WERI-Rb-1 (cell line): ENCODE measurements around the gene MAN2A1.

Experiments
- DNase-seq: peaks from one replicate; pipeline ENCODE4 v3.0.0-alpha.2; 2020
- H3K27ac ChIP-seq: fragments of 250-450 bp; sonication (Bioruptor Pico); 2 replicates; pipeline ENCODE4 v1.5.1; 2020; ENCODE audit warnings: mild to moderate bottlenecking, moderate library complexity
- H3K27me3 ChIP-seq: fragments of 250-450 bp; sonication (Bioruptor Pico); 2 replicates; pipeline ENCODE4 v1.5.1; 2021; ENCODE audit warnings: mild to moderate bottlenecking, low read depth, moderate library complexity; ENCODE audit not compliant: insufficient read depth, severe bottlenecking
- H3K36me3 ChIP-seq: fragments of 250-450 bp; sonication (Bioruptor Pico); 2 replicates; pipeline ENCODE4 v1.5.1; 2020; ENCODE audit warnings: mild to moderate bottlenecking, moderate library complexity
- H3K4me3 ChIP-seq: 2 replicates; pipeline ENCODE4 v1.5.1; 2011; ENCODE audit warnings: low read depth, mild to moderate bottlenecking, control low read depth, low read length
- H3K9me3 ChIP-seq: fragments of 250-450 bp; sonication (Bioruptor Pico); 2 replicates; pipeline ENCODE4 v1.5.1; 2021; ENCODE audit warnings: mild to moderate bottlenecking, moderate library complexity; ENCODE audit not compliant: severe bottlenecking
- CTCF ChIP-seq: IDR thresholded peaks from 2 replicates; pipeline ENCODE4 v1.5.1; 2011; ENCODE audit warnings: low read depth, mild to moderate bottlenecking, control low read depth, inconsistent platforms, low read length

The MAN2A1 gene

DNA sequence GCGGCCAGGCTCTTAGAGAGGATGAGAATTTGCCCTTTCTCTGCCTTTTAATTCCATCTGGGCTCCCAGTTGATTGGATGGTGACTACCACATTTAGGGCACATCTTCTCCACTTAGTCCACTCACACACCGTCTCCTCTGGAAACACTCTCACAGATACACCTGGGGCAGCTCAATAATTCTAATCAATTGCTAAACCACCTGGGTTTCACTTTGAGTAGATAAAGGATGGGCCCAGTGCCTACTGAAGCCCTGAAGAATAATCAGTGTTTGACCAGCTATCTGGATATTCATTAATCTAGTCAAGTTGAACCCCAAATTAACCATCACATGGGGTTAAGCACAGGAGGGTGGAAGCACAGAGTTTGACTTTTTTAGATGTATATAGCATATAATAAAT, 19.1 kb downstream of the MAN2A1 start:
- DNase-seq: no peak
- no peaks in the 10 kb centered on the region for H3K36me3 ChIP-seq
- no peak for TF ChIP-seq CTCF
- H3K9me3 ChIP-seq: no peaks in the 10 kb centered on the region
- H3K27me3 ChIP-seq: no peaks in the 10 kb centered on the region
- H3K4me3 ChIP-seq: no peak overlapping the region
- H3K27ac ChIP-seq: no peak overlapping the region

GRCh38 chr5:109709225-109709624, 19.5 kb downstream of the MAN2A1 start:
- no peak for DNase-seq
- H3K4me3 ChIP-seq: no peak overlapping the region
- H3K27ac ChIP-seq: no peak overlapping the region
- H3K27me3 ChIP-seq: no peaks in the 10 kb centered on the region
- no peaks in the 10 kb centered on the region for H3K9me3 ChIP-seq
- TF ChIP-seq CTCF: no peak
- no peaks in the 10 kb centered on the region for H3K36me3 ChIP-seq

DNA sequence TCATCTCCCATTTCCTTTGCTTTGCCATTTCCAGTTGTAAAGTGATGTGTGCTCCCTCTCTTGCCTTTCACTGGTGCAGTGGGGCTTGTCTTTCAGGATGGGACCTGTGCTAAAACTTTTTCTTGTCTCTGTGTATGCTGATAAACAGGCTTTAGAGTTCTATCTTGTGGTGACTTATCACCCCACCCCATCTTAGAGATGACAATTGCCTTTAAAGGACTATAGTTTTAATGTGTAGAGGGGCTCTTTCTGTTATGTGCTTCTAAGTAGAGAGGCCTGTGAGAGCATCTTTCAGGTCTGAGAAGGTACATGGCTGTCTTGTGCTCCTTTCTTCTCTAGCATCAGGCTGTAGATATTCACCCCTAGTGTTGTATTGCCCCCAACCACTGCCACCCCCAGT, 21.9 kb downstream of the MAN2A1 start:
- no peak for TF ChIP-seq CTCF
- H3K4me3 ChIP-seq: no peak overlapping the region

DNA sequence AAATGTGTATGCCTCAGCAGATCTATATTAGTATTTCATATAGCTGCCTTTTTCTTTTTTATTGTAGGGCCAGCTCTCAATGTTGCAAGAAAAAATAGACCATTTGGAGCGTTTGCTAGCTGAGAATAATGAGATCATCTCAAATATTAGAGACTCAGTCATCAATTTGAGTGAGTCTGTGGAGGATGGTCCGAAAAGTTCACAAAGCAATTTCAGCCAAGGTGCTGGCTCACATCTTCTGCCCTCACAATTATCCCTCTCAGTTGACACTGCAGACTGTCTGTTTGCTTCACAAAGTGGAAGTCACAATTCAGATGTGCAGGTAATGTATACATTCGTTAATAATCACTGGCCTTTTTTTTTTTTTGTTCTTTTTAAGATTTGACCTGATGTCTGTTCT, 23.7 kb downstream of the MAN2A1 start:
- TF ChIP-seq CTCF: no peak
- H3K36me3 ChIP-seq: peaks cover 7% of the 10 kb centered on the region
- DNase-seq: no peak
- no peaks in the 10 kb centered on the region for H3K9me3 ChIP-seq
- no peaks in the 10 kb centered on the region for H3K27me3 ChIP-seq
- no peak overlapping the region for H3K27ac ChIP-seq
- H3K4me3 ChIP-seq: no peak overlapping the region

More for the DNA sequence above, 21.9 kb downstream of the MAN2A1 start:
- H3K27ac ChIP-seq: no peak overlapping the region
- peaks cover 7% of the 10 kb centered on the region for H3K36me3 ChIP-seq
- DNase-seq: no peak
- no peaks in the 10 kb centered on the region for H3K27me3 ChIP-seq
- no peaks in the 10 kb centered on the region for H3K9me3 ChIP-seq

- Histone ChIP-seq H3K36me3 (peaks cover 7% of the 10 kb centered on the region), H3K9me3 (no peaks in the 10 kb centered on the region), H3K4me3 (no peak overlapping the region), H3K27me3 (no peaks in the 10 kb centered on the region), H3K27ac (no peak overlapping the region)
- DNase-seq: no peak
- TF ChIP-seq CTCF: no peak
Measured at GRCh38 chr5:109714592-109714991, 24.9 kb downstream of the MAN2A1 start.

DNA sequence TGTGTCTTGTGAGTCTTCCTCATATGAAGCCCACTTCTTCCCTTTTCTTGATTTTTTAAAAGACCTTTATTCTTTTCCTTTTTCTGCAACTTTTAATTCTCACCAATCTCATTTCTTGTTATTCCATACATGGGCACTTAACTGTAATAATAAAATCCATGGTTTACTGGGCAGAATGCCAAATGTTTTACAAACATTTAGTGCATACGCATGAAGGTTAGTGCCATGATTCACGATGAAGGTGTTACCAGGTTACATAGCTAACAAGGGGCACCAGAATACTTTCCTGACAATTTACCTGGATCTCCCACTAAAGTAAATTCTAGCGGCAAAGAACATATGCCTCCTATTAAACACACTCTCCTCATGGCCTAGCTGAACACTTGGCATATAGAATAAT, 28.5 kb downstream of the MAN2A1 start:
- H3K9me3 ChIP-seq: no peaks in the 10 kb centered on the region
- TF ChIP-seq CTCF: no peak
- no peak overlapping the region for H3K27ac ChIP-seq
- DNase-seq: no peak
- H3K4me3 ChIP-seq: no peak overlapping the region
- peaks cover 7% of the 10 kb centered on the region for H3K36me3 ChIP-seq
- no peaks in the 10 kb centered on the region for H3K27me3 ChIP-seq
